ENCODE results near the gene AP3B1. TPM values are rescaled to one million over a fixed set of nuclear protein-coding genes. Genes with fewer than 3 reads are reported as not detected.

AP3B1 gene
- polyA plus RNA-seq, 1 of the 3 experiments (the other 2 are of a cell fraction) = 18.0 TPM

DNA sequence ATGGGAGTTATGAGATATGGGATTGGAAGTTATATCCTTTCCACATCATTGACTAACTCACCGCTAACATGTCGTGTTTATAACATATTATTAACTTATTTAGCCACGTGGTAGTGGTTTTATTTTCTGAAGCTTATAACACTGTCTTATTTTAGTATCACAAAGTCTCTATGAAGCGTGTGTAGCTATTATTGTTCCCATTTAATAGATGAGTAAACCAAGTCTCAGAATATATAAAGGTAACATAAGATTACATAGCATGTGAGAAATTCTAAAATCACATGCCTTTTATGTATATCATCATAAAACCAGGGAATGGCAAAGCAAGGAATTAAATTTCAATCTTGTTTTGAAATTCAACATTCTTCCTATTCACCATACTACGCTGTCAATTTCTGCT, 15.3 kb downstream of the AP3B1 start:
- POLR2A ChIA-PET = no interaction called here
- no peak for DNase-seq
- Histone ChIP-seq H4K20me1 (ENCODE audit: insufficient read depth) (peaks cover 61% of the 10 kb centered on the region), H3K4me1 (ENCODE audit: control insufficient read depth in 1 of 2, insufficient read depth in 2 of 2, low read depth in 1 of 2, low read length in 1 of 2) (no peaks in the 10 kb centered on the region; a peak in 1 of 4 replicates), H3K27me3 (ENCODE audit: insufficient read depth) (no peaks in the 10 kb centered on the region), H3K27ac (ENCODE audit: low read depth in 2 of 2, low read length in 1 of 2) (no peak overlapping the region), H3K9me2 (no peaks in the 10 kb centered on the region), H3K9ac (no peak overlapping the region), H3K36me3 (replicated peaks in 1 of 2; ENCODE audit: control insufficient read depth in 1 of 2, insufficient read depth in 2 of 2, low read length in 1 of 2) (peaks cover 0 to 5% of the 10 kb centered on the region in 2 experiments), H3K4me2 (no peak overlapping the region), H2AFZ (ENCODE audit: low read depth) (no peak overlapping the region), H3K4me3 (ENCODE audit: low read depth in 2 of 2, low read length in 1 of 2) (no peak overlapping the region), H3K9me3 (no peaks in the 10 kb centered on the region), H3K79me2 (ENCODE audit: insufficient read depth) (peaks cover 97% of the 10 kb centered on the region), H3F3A (replicated peaks; ENCODE audit: insufficient read depth) (no peaks in the 10 kb centered on the region)
- TF ChIP-seq RCOR1 (IDR thresholded peaks at IDR 0.05; ENCODE audit: low read length) (no peak), EP300 (IDR thresholded peaks at IDR 0.05; ENCODE audit: borderline replicate concordance in 1 of 2, low read depth in 1 of 2, low read length in 1 of 2) (no peak), YY1 (IDR thresholded peaks at IDR 0.05; ENCODE audit: low read depth) (no peak), EZH2phosphoT487 (IDR thresholded peaks at IDR 0.05; ENCODE audit: borderline replicate concordance, low read depth) (no peak), FOXM1 (IDR thresholded peaks at IDR 0.05; ENCODE audit: low read depth) (no peak), MXI1 (IDR thresholded peaks at IDR 0.05; ENCODE audit: low read depth, low read length) (no peak), GABPA (IDR thresholded peaks at IDR 0.05; ENCODE audit: low read depth) (no peak), MEF2A (IDR thresholded peaks at IDR 0.05; ENCODE audit: borderline replicate concordance, low read depth) (no peak), NFIC (IDR thresholded peaks at IDR 0.05; ENCODE audit: borderline replicate concordance) (no peak), RXRA (IDR thresholded peaks at IDR 0.05; ENCODE audit: borderline replicate concordance, low read depth) (no peak), POLR2AphosphoS5 (IDR thresholded peaks at IDR 0.05; ENCODE audit: low read depth, low read length) (no peak)
- TF ChIP-seq, protein P1, sequence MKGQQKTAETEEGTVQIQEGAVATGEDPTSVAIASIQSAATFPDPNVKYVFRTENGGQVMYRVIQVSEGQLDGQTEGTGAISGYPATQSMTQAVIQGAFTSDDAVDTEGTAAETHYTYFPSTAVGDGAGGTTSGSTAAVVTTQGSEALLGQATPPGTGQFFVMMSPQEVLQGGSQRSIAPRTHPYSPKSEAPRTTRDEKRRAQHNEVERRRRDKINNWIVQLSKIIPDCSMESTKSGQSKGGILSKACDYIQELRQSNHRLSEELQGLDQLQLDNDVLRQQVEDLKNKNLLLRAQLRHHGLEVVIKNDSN (IDR thresholded peaks at IDR 0.05; ENCODE audit: borderline replicate concordance, low read depth) = no peak
- TF ChIP-seq, protein P2, sequence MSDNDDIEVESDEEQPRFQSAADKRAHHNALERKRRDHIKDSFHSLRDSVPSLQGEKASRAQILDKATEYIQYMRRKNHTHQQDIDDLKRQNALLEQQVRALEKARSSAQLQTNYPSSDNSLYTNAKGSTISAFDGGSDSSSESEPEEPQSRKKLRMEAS (IDR thresholded peaks at IDR 0.05; ENCODE audit: low read depth) = no peak
- WGBS (ENCODE audit: low lambda C conversion rate) = 96% methylated on average over 5 of the region's 5 CpGs
- CTCF ChIA-PET = interaction anchor here (0.7 kb wide), 1 partner anchor 187 kb away, joined by 3 read pairs; no protein-coding TSS in a partner anchor

DNA sequence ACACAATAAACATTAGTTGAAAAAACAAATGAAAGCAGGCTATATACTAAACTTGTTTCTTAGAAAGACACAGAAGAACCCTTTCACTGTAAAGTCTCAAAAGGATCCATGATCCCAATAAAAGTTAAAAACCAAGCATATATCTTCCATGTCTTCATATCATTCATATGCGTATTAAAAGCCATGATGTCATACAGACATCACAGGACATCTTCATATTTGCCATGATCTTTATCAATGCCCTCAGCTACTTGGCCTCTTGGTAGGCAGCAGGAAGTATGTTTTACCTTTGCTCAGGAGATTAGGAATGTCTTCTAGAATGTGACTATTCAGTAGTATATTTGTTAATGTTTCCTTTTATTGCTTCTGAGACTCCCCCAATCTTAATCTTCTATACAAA, 16.8 kb downstream of the AP3B1 start:
- no peak overlapping the region for H3K9ac ChIP-seq
- ChIA-PET POLR2A (no interaction called here), CTCF (interaction anchor here (1.2 kb wide), 1 partner anchor 9 kb away, joined by 3 read pairs; no protein-coding TSS in a partner anchor)
- no peaks in the 10 kb centered on the region for H3F3A ChIP-seq (replicated peaks; ENCODE audit: insufficient read depth)
- no peak overlapping the region for H3K27ac ChIP-seq (ENCODE audit: low read depth in 2 of 2, low read length in 1 of 2)
- H3K36me3 ChIP-seq (replicated peaks in 1 of 2; ENCODE audit: control insufficient read depth in 1 of 2, insufficient read depth in 2 of 2, low read length in 1 of 2) = peaks cover 0 to 5% of the 10 kb centered on the region in 2 experiments
- H3K4me1 ChIP-seq (ENCODE audit: control insufficient read depth in 1 of 2, insufficient read depth in 2 of 2, low read depth in 1 of 2, low read length in 1 of 2) = no peaks in the 10 kb centered on the region; a peak in 1 of 4 replicates
- no peak overlapping the region for H3K4me3 ChIP-seq (ENCODE audit: low read depth in 2 of 2, low read length in 1 of 2)
- no peaks in the 10 kb centered on the region for H3K27me3 ChIP-seq (ENCODE audit: insufficient read depth)
- no peak overlapping the region for H2AFZ ChIP-seq (ENCODE audit: low read depth)
- H3K79me2 ChIP-seq (ENCODE audit: insufficient read depth) = peaks cover 96% of the 10 kb centered on the region
- 91% methylated on average over 1 of the region's 1 CpG for WGBS (ENCODE audit: low lambda C conversion rate)
- no peaks in the 10 kb centered on the region for H3K9me3 ChIP-seq
- TF ChIP-seq NFIC (IDR thresholded peaks at IDR 0.05; ENCODE audit: borderline replicate concordance) (no peak), RXRA (IDR thresholded peaks at IDR 0.05; ENCODE audit: borderline replicate concordance, low read depth) (no peak), TCF12 (IDR thresholded peaks at IDR 0.05) (no peak), TAF1 (IDR thresholded peaks at IDR 0.05; ENCODE audit: borderline replicate concordance, low read depth, low read length) (no peak)
- TF ChIP-seq, protein P3, sequence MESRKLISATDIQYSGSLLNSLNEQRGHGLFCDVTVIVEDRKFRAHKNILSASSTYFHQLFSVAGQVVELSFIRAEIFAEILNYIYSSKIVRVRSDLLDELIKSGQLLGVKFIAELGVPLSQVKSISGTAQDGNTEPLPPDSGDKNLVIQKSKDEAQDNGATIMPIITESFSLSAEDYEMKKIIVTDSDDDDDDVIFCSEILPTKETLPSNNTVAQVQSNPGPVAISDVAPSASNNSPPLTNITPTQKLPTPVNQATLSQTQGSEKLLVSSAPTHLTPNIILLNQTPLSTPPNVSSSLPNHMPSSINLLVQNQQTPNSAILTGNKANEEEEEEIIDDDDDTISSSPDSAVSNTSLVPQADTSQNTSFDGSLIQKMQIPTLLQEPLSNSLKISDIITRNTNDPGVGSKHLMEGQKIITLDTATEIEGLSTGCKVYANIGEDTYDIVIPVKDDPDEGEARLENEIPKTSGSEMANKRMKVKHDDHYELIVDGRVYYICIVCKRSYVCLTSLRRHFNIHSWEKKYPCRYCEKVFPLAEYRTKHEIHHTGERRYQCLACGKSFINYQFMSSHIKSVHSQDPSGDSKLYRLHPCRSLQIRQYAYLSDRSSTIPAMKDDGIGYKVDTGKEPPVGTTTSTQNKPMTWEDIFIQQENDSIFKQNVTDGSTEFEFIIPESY (IDR thresholded peaks at IDR 0.05; ENCODE audit: borderline replicate concordance, low read depth) = no peak
- TF ChIP-seq, protein P4, sequence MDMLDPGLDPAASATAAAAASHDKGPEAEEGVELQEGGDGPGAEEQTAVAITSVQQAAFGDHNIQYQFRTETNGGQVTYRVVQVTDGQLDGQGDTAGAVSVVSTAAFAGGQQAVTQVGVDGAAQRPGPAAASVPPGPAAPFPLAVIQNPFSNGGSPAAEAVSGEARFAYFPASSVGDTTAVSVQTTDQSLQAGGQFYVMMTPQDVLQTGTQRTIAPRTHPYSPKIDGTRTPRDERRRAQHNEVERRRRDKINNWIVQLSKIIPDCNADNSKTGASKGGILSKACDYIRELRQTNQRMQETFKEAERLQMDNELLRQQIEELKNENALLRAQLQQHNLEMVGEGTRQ (IDR thresholded peaks at IDR 0.05; ENCODE audit: borderline replicate concordance, low read depth, low read length) = no peak
- DNase-seq = no peak
- H4K20me1 ChIP-seq (ENCODE audit: insufficient read depth) = peaks cover 60% of the 10 kb centered on the region
- no peak overlapping the region for H3K4me2 ChIP-seq
- H3K9me2 ChIP-seq = no peaks in the 10 kb centered on the region
